GM21367 (cell line): Measurements from ENCODE around the gene CUL1.

Experiments used
- ATAC-seq: cut with Tn5 transposase; IDR thresholded peaks from one replicate; pipeline ENCODE4 v1.9.1; 2021; ENCODE audit not compliant: unreplicated experiment

The CUL1 gene

GRCh38 chr7:148847815-148848734, 149.4 kb downstream of the CUL1 start:
- no peak for ATAC-seq

GRCh38 chr7:148849393-148850098, 150.8 kb downstream of the CUL1 start:
- no peak for ATAC-seq

GRCh38 chr7:148850564-148850963, 151.9 kb downstream of the CUL1 start:
- no peak for ATAC-seq
